K562 (cell line): ENCODE data around the gene MEX3A. TPM values are rescaled to one million over a fixed set of nuclear protein-coding genes. Genes with fewer than 3 reads are reported as not detected.

Source experiments
- ATAC-seq: fragments of 200-7000 bp; cut with Tn5 transposase; 3 replicates; pipeline ENCODE4 v1.9.1; 2020; ENCODE audit warnings: moderate library complexity
- BruUV-seq: library from RNA; stranded (reverse); fragments of 400-500 nt; replicated peaks from 2 replicates; lab custom pipeline; 2021; lab: Mats Ljungman, UMichigan
- CTCF ChIA-PET: fragments of 300-600 bp; formaldehyde crosslinking; extraction: SDS; loops from one replicate; lab custom pipeline; 2021; ENCODE audit warnings: low intra/inter-chr PET ratio; lab: Yijun Ruan, JAX
- POLR2A ChIA-PET: fragments of 300-600, 350-650 bp; sonication (Branson Sonifier 250); formaldehyde crosslinking; extraction: SDS; loops from one replicate; lab custom pipeline; 2021; ENCODE audit warnings: antibody characterized with exemption, inconsistent platforms; lab: Yijun Ruan, JAX
- DNase-seq, 4 experiments: peaks; one replicate each; pipeline versions ENCODE4 v3.0.0 to v3.0.0-alpha.2; 2011 to 2018; ENCODE audit warnings: low spot score in 3 of 4, mixed read lengths in 3 of 4; ENCODE audit errors: extremely low read depth in 1 of 4
- FAIRE-seq: peaks from 2 replicates; lab custom pipeline; 2011; peaks lifted over from hg19 to GRCh38; lab: Jason Lieb, UNC
- H2AFZ ChIP-seq: 2 replicates; pipeline ENCODE4 v1.6.0; 2011; ENCODE audit warnings: low read depth, low read length, control low read depth, inconsistent platforms
- H3K27ac ChIP-seq: fragments of 200-600 bp; 3 replicates; pipeline ENCODE4 v1.8.0; 2011; ENCODE audit warnings: low read depth, mild to moderate bottlenecking, control low read depth, inconsistent platforms, low read length, moderate library complexity, mixed read lengths; ENCODE audit errors: extremely low read depth
- H3K27me3 ChIP-seq, 2 experiments: fragments of 300-600 bp in 1 of 2; 2 replicates in 1 of 2; 3 replicates in 1 of 2; pipeline versions ENCODE4 v1.6.0 to v1.8.0; 2011; ENCODE audit warnings: inconsistent platforms in 2 of 2, low read length in 2 of 2, mild to moderate bottlenecking in 1 of 2, mixed read lengths in 1 of 2, moderate library complexity in 1 of 2; ENCODE audit not compliant: control insufficient read depth in 2 of 2, insufficient read depth in 2 of 2
- H3K36me3 ChIP-seq: fragments of 300-600 bp; 3 replicates; pipeline ENCODE4 v1.8.0; 2011; ENCODE audit warnings: mild to moderate bottlenecking, low read length, inconsistent platforms; ENCODE audit not compliant: control insufficient read depth, insufficient read depth
- H3K4me1 ChIP-seq, 2 experiments: fragments of 200-600 bp in 1 of 2; replicated peaks in 1 of 2; 2 replicates in 1 of 2; 3 replicates in 1 of 2; pipeline versions ENCODE4 v1.5.1 to v1.8.0; 2011; ENCODE audit warnings: inconsistent platforms in 2 of 2, low read length in 2 of 2, mild to moderate bottlenecking in 1 of 2, mixed read lengths in 1 of 2, moderate library complexity in 1 of 2; ENCODE audit not compliant: control insufficient read depth in 2 of 2, insufficient read depth in 2 of 2
- H3K4me2 ChIP-seq: 2 replicates; pipeline ENCODE4 v1.6.1; 2011; ENCODE audit warnings: low read length, control low read depth, inconsistent platforms, mixed read lengths; ENCODE audit not compliant: insufficient read depth
- H3K4me3 ChIP-seq: fragments of 200-600 bp; sonication (generic), shearing (Covaris generic); 2 replicates; pipeline ENCODE4 v1.5.1; 2016; ENCODE audit warnings: control low read depth, inconsistent platforms
- H3K79me2 ChIP-seq: fragments of 200-600 bp; 3 replicates; pipeline ENCODE4 v1.8.0; 2011; ENCODE audit warnings: low read length, inconsistent platforms; ENCODE audit not compliant: control insufficient read depth, insufficient read depth
- H3K9ac ChIP-seq, 2 experiments: 2 replicates each; pipeline versions ENCODE4 v1.6.0 to v1.6.1; 2011; ENCODE audit warnings: low read depth in 2 of 2, low read length in 2 of 2, control low read depth in 1 of 2, inconsistent platforms in 1 of 2, mild to moderate bottlenecking in 1 of 2, mixed read lengths in 1 of 2; ENCODE audit not compliant: insufficient read depth in 1 of 2
- H3K9me1 ChIP-seq: one replicate; pipeline ENCODE4 v1.6.0; 2011; ENCODE audit warnings: inconsistent platforms, mild to moderate bottlenecking, low read length, moderate library complexity; ENCODE audit not compliant: control insufficient read depth, insufficient read depth
- H3K9me3 ChIP-seq: replicated peaks from 2 replicates; pipeline ENCODE4 v1.5.1; 2011; ENCODE audit warnings: low read depth, low read length, inconsistent platforms; ENCODE audit not compliant: control insufficient read depth, insufficient read depth
- H4K20me1 ChIP-seq: replicated peaks from 2 replicates; pipeline ENCODE4 v1.6.1; 2011; ENCODE audit warnings: low read length, inconsistent platforms, mixed read lengths; ENCODE audit not compliant: control insufficient read depth, insufficient read depth
- CBFB ChIP-seq: sonication (generic); formaldehyde crosslinking; IDR thresholded peaks from 2 replicates; pipeline ENCODE4 v1.4.0; 2020; ENCODE audit warnings: mild to moderate bottlenecking, missing genetic modification reagents
- CREB1 ChIP-seq, 2 experiments: sonication (generic) in 1 of 2; formaldehyde crosslinking in 1 of 2; IDR thresholded peaks; 2 replicates each; pipeline versions ENCODE4 v1.6.1 to v1.8.0; 2012 to 2022; ENCODE audit warnings: inconsistent platforms in 1 of 2, mild to moderate bottlenecking in 1 of 2, missing genetic modification reagents in 1 of 2, moderate library complexity in 1 of 2
- CREB3L1 ChIP-seq: fragments of 450-650 bp; IDR thresholded peaks from 2 replicates; pipeline ENCODE4 v1.6.1; 2014; ENCODE audit warnings: low read depth, mild to moderate bottlenecking, moderate library complexity, borderline replicate concordance
- GATA2 ChIP-seq: sonication (generic); formaldehyde crosslinking; IDR thresholded peaks from 2 replicates; pipeline ENCODE4 v1.4.0; 2020; ENCODE audit warnings: mild to moderate bottlenecking, missing genetic modification reagents
- HDAC8 ChIP-seq: fragments of 450-650 bp; IDR thresholded peaks from 2 replicates; pipeline ENCODE4 v1.6.1; 2016; ENCODE audit warnings: mild to moderate bottlenecking, missing genetic modification characterization, moderate library complexity, missing compliant biosample characterization
- HDGF ChIP-seq: fragments of 450-650 bp; IDR thresholded peaks from 2 replicates; pipeline ENCODE4 v1.6.1; 2016
- ZBTB7A ChIP-seq: IDR thresholded peaks from 2 replicates; pipeline ENCODE4 v1.6.1; 2011; ENCODE audit warnings: low read depth, mild to moderate bottlenecking, low read length, moderate library complexity, borderline replicate concordance; ENCODE audit not compliant: control insufficient read depth
- ZFP1 ChIP-seq: fragments of 450-650 bp; formaldehyde crosslinking; IDR thresholded peaks from 2 replicates; pipeline ENCODE4 v1.4.0; 2020; ENCODE audit warnings: mild to moderate bottlenecking, mixed read lengths
- ZNF592 ChIP-seq: fragments of 450-650 bp; IDR thresholded peaks from 2 replicates; pipeline ENCODE4 v1.6.1; 2017; ENCODE audit warnings: antibody characterized with exemption, mild to moderate bottlenecking
- ZNF75A ChIP-seq: fragments of 450-650 bp; formaldehyde crosslinking; IDR thresholded peaks from 2 replicates; pipeline ENCODE4 v1.4.0; 2020; ENCODE audit warnings: mild to moderate bottlenecking
- WGBS: fragments of 100-300 bp; shearing (Covaris generic); methylation state at CpG from one replicate; pipeline ENCODE4 v1.1.6; 2016; ENCODE audit warnings: low coverage, mixed read lengths; ENCODE audit not compliant: insufficient coverage; ENCODE audit errors: missing lambda C conversion rate; 5-methylcytosine and 5-hydroxymethylcytosine counted together
- in situ Hi-C: fragments of 300-500 bp; cut with MboI; formaldehyde crosslinking; loops from 4 replicates; pipeline ENCODE4 v1.15.0; 2018; ENCODE audit warnings: inconsistent platforms, mixed read lengths
- intact Hi-C: fragments of 100-400 bp; cut with micrococcal nuclease; formaldehyde crosslinking; loops from 2 replicates; pipeline ENCODE4 v1.14.2; 2022
- polyA plus RNA-seq, 8 experiments: library from polyadenylated mRNA; depleted of rRNA in 4 of 8; stranded (reverse) in 5 of 8; unstranded in 3 of 8; fragments of >200 nt; fragmentation: Nextera tagmentation in 2 of 8; fragmentation: Illumina TruSeq in 1 of 8; extraction: Ambion mirVana in 2 of 8; extraction: Trizol in 1 of 8; gene quantifications; 2 replicates each; pipeline versions ENCODE4 v1.2.1 to v1.2.3, GENCODE V29; 2011 to 2014; ENCODE audit warnings: inconsistent platforms in 1 of 8, missing spikeins in 1 of 8
- total RNA-seq, 7 experiments: library from RNA; depleted of rRNA in 6 of 7; stranded (reverse); fragments of >200 nt in 6 of 7; fragmentation: Illumina TruSeq in 2 of 7; extraction: Trizol in 2 of 7; gene quantifications; 2 replicates each; pipeline versions ENCODE4 v1.2.1 to v1.2.3, GENCODE V29; 2011 to 2021; ENCODE audit warnings: low replicate concordance in 1 of 7
- TF ChIP-seq, protein P1 (sequence below): fragments of 250-450 bp; sonication (Bioruptor Pico); IDR thresholded peaks from 2 replicates; pipeline ENCODE4 v1.8.0; 2022; ENCODE audit warnings: moderate library complexity, mild to moderate bottlenecking, inconsistent platforms

Gene MEX3A
- total and polyA plus RNA-seq, 9 of the 15 experiments (the other 6 are each of a cell fraction or from before 2014, with no cell fraction given): 0.36 to 13.7 (median 5.2) TPM

DNA sequence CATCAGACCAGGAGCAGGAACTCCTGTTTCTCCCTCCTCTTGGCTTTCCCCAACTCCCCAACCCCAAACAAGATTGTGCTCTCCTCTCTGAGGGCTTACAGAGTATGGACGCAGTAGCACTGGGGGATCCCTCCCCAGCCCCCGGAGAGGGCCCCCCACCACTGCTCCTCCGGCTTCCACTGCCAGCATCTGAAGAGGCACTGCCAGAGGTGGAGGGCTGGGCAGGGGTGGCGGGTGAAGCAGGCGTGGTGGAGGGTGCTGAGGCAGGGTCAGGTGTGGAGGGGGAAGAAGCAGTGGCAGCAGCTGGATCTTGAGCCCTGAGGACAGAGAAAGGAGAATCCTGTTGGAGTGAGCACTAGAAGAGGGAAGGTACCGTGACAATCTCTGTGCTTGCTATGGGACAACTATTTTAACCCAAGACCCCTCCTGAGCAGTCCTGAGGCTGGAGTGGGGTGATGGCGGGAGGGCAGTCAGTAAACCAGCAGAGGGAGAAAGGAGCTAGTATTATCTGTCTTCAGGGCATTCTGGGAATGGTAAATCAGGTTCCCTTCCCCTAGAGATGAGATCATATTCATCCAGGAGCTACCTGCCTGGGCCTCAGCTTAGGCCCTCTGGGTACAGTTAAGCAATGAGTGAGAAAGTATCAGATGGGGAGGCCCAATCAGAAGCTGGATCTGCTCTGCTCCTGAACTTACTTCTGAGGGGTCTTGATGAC, 31.1 kb downstream of the MEX3A start:
- POLR2A ChIA-PET: interaction anchor here (0.6 to 1.4 kb wide), 4 partner anchors 31 to 786 kb away, joined by 3 read pairs; no protein-coding TSS in a partner anchor
- peaks cover 14 to 22% of the 10 kb centered on the region in 2 experiments; a peak in 4 of 5 replicates for H3K4me1 ChIP-seq
- TF ChIP-seq ZNF592 (no peak), CBFB (CRISPR knock-in tag) (no peak), ZBTB7A (no peak), ZFP1 (CRISPR knock-in tag) (no peak), HDAC8 (tag) (no peak), CREB3L1 (no peak), GATA2 (CRISPR knock-in tag) (no peak), CREB1 (IDR thresholded peaks at IDR 0.05) (no peak), CREB1 (CRISPR knock-in tag; IDR thresholded peaks at IDR 0.05) (no peak), ZNF75A (CRISPR knock-in tag) (no peak), HDGF (no peak)
- TF ChIP-seq, protein P1, sequence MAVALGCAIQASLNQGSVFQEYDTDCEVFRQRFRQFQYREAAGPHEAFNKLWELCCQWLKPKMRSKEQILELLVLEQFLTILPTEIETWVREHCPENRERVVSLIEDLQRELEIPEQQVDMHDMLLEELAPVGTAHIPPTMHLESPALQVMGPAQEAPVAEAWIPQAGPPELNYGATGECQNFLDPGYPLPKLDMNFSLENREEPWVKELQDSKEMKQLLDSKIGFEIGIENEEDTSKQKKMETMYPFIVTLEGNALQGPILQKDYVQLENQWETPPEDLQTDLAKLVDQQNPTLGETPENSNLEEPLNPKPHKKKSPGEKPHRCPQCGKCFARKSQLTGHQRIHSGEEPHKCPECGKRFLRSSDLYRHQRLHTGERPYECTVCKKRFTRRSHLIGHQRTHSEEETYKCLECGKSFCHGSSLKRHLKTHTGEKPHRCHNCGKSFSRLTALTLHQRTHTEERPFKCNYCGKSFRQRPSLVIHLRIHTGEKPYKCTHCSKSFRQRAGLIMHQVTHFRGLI (CRISPR knock-in tag): no peak

More for the DNA sequence above, 31.1 kb downstream of the MEX3A start:
- Histone ChIP-seq H4K20me1 (peaks cover 3% of the 10 kb centered on the region; the same call in 1 of the 2 replicates), H3K79me2 (peaks cover 40% of the 10 kb centered on the region), H3K4me3 (no peak overlapping the region), H2AFZ (no peak overlapping the region), H3K9ac (no peak overlapping the region), H3K9me1 (no peaks in the 10 kb centered on the region), H3K9me3 (no peaks in the 10 kb centered on the region), H3K27ac (no peak overlapping the region), H3K4me2 (no peak overlapping the region), H3K27me3 (no peaks in the 10 kb centered on the region), H3K36me3 (peaks cover 53% of the 10 kb centered on the region)
- in situ Hi-C loops: no loop called here
- CTCF ChIA-PET: no interaction called here
- no peak for FAIRE-seq
- ATAC-seq: no peak
- DNase-seq: no peak
- WGBS: 91% methylated on average over 4 of the region's 7 CpGs
- intact Hi-C loops: loop anchor here (5.0 kb wide), 2 partner anchors 69 to 114 kb away; no protein-coding TSS in a partner anchor
- no TSS peak for BruUV-seq
